Stromal cell of bone marrow (primary cell): Measurements from ENCODE around the gene APOL1.
"Not testable (repeated sequence)": the region's sequence is repeated elsewhere in the genome, so short reads cannot be mapped to it uniquely, and the experiment has no call there.

Experiments used
- DNase-seq: peaks from one replicate; pipeline ENCODE4 v3.0.0-alpha.2; 2012; ENCODE audit warnings: low read depth

APOL1 gene

DNA sequence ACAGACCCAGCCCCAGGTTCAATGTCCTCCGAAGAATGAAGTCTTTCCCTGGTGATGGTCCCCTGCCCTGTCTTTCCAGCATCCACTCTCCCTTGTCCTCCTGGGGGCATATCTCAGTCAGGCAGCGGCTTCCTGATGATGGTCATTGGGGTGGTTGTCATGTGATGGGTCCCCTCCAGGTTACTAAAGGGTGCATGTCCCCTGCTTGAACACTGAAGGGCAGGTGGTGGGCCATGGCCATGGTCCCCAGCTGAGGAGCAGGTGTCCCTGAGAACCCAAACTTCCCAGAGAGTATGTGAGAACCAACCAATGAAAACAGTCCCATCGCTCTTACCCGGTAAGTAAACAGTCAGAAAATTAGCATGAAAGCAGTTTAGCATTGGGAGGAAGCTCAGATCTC lies 14.1 kb downstream of the APOL1 start:
- no peak for DNase-seq

DNA sequence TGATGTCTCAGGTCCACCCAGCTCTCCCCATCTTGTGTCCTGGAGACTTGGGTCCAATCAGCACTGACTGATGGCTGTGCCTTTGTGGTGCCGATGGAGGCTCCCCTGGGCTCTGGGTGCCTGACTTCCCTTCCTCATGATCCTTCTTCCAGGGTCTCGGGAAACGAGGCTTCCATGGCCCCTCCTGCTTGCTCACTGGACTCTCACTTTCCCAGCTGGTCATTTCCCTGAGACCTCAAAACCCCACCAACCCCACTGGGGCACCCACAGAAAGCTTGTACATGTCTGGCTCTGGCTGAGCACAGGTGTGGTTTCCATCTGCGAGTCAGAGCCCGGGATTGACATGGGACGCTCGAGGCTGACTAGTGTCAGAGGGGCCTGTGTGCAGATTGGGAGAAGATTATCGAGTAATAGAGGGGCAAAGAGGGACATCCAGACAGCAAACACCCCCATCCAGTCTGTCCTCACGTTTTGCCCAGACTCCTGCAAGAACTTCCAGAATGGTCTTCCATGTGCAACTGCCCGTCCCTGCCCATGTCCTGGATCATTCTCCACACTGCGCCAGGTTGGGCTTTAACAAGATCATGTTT lies 15.1 kb downstream of the APOL1 start:
- DNase-seq, result no peak

DNA sequence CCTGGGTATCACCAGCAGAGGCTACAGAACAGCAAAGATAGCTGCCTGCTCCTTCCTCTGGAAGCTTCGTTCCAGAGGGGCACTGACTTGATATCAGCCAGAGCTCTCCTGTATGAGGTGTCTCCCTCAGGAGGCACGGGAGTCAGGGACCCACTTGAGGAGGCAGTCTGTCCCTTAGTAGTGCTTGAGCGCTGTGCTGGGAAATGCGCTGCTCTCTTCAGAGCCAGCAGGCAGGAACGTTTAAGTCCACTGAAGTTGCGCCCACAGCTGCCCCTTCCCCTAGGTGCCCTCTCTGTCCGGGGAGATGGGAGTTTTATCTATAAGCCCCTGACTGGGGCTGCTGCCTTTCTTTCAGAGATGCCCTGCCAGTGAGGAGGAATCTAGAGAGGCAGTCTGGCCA lies 18.3 kb downstream of the APOL1 start:
- not testable (repeated sequence) for DNase-seq

DNA sequence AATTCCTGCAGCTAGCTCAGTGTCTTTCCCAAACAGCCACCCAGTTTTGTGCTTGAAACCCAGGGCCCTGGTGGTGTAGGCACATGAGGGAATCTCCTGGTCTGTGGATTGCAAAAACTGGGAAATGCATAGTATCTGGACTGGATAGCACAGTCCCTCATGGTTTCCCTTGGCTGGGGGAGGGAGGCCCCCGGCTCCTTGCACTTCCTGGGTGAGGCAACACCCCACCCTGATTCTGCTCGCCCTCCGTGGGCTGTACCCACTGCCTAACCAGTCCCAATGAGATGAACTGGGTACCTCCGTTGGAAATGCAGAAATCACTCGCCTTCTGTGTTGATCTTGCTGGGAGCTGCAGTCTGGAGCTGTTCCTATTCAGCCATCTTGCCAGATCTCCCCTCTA lies 19.0 kb downstream of the APOL1 start:
- DNase-seq, result not testable (repeated sequence)

DNA sequence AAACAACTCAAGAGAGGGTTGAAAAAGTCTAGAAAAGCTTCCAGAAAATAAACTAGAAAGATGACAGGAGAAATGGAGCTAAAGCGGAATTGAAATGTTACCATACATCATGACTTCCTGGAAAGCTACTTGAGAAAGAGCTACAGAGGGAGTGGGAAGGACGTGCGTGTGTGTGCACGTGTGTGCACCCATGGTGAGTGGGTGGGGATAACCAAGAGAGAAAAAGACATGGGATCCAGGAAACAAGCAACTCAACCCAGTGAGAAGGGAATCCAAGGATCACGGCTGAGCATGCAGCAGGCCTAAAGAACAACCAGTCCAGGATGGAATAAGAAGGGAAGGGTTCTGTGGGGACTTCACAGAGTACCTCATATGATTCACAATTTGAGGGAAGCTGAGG lies 21.6 kb downstream of the APOL1 start:
- DNase-seq, result no peak

DNA sequence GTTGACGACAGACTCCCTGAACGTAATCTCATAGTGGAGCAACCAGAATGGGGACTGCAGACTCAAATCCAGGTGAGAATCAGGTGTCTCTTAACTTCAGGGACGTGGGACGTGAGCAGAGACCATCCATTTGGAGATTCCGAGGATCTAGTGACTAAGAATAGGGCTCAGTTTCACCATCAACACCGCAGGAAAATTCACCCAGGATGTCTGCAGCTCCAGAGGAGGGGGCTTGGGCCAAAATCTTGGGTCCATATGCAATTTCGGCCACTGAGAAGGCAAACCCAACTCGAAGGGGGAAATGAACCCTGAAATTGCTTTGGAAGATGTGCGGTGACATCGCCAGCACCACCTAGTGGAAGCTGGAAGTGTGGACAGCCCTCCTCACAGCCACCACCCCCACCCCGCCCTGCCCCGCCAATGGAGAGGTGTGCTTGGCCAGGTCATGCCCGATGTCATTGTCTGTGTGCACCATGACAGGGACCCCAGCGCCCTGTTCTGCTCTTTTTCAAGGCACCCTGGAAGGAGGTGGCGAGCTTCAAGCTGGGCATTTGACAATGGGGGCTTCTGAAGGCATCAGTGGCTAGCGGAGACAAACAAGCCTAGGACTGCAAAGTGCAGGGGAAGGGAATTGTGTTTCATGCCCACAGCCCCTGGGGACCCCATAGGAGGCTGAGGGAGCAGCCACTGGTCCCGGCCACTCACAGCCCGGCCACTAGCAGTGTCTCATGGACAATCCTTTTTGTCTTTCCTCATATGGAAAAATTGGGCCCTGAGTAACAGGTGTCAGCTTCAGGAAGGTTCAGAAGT lies 24.8 kb downstream of the APOL1 start:
- DNase-seq, result peak; percentile 25

DNA sequence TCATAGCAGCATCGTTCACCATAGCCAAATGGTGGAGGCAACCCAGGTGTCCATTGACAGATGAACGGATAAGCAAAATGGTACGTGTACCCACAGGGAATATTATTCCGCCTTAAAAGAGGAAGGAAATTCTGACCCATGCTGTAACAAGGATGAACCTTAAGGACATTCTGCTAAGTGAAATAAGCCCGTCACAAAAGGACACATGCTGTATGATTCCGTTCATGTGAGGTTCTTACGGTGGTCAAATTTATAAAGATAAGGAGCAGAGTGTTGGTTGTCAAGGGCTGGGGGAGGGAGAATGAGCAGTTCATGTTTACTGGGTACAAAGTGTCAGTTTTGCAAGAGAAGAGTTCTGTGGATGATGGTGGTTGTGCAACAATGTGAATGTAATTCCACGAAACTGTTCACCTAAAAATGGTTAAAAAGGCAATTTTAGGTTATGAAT lies 26.3 kb downstream of the APOL1 start:
- no peak for DNase-seq

DNA sequence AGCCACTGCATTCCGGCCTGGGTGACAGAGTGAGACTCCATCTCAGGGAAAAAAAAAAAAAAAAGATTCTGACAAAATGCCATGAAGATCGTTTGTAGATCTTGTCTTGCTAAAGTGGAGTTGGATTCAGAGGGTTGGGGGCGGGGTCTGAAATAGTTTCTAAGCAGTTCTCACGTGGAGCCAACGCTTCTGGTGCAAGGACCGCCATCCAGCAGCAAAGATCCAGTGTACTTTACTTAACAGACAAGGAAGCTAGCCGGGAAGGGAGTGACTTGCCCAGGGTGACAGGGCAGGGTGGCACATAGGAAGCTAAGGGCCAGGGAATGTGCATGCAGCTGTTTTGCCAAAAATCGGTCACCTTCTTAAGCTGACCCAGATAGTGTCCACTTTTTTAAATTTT lies 27.4 kb downstream of the APOL1 start:
- DNase-seq, result no peak

DNA sequence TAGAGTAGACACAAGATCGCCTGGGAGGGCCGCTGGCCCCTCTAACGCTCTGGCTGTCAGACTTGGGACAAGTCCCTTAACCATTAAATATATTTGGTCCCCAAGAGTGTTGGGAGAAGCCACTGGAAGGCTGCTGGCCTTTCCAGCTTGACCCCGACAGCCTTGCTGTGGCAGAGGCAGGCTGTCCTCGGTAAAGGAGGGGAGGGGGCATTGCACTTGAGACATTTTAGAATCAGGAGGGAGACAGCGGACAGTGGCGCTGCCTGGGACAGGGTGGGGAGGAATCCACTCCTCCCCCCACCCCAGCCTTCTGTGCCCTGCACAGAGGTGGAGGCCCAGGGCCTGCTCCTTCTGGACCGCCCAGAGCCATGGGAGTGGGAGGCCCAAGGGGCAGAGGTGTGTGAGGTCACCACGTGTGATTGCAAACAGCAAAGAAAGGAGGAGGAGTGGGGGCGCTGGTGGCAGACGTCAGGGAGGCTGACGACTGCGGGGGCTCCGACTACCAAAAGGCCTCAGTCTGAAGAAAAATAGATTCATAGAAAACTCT lies 28.9 kb downstream of the APOL1 start:
- DNase-seq, result no peak

DNA sequence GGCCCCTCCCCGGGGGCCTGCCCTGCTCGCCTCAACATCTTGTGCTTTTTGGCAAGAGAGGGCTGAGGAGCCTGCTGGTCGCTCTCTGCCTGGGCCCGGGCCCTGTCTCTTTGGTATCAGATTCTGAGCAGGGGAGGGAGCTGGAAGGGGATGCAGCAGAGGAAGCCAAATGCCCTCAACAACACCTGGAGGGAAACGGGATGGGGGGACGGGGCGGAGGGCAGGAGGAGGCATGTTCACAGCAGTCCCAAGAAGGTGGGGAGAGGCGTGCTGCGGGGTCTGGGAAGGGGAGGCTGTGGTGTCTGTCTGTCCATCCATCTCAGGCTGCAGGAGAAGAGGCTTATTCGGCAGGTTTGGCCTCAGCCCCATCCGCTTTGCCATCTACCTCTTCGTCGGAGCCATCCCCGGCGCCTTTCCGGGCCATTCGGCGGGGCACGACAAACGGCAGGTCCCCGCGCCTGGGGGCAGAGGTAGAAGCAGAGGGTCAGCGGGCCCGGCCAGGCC lies 29.4 kb downstream of the APOL1 start:
- no peak for DNase-seq

DNA sequence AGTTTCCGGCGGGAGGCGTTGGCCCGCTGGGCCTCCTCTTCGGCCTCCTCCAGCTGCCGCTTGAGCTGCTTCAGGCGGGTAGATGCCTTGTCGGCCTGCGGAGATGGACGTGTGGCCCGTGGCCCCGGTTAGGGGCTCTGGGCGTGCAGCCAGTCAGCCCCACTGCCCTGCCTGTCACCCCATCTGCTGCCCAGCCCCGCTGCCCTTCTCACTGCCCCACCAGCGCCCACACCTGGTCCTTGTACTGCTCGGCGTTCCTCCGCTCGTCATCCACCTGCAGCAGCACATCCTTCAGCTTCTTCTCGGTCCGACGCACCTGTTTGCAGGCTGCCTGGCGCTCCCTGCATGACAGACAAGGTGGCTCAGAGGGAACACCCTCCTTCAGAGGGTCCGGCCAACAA lies 31.2 kb downstream of the APOL1 start:
- DNase-seq, result no peak

DNA sequence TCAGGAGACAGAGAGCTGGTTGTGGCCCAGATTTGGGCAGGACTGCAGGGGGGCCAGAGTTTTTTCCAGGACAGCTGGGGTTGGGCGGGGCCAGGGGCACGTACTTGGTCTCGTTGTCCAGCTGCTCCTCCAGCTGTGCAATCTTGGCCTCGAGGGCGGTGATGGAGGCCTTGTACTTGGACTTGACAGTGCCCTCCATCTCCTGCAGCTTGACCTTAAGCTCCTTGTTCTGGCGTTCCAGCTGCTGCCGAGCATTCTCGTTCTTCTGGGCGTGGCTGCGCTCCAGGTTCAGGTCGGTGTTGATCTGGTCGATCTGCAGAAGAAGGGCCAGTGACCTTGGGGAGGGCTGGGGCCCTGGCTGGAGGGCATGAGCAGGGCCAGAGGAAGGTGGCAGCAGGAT lies 32.1 kb downstream of the APOL1 start:
- DNase-seq, result no peak

DNA sequence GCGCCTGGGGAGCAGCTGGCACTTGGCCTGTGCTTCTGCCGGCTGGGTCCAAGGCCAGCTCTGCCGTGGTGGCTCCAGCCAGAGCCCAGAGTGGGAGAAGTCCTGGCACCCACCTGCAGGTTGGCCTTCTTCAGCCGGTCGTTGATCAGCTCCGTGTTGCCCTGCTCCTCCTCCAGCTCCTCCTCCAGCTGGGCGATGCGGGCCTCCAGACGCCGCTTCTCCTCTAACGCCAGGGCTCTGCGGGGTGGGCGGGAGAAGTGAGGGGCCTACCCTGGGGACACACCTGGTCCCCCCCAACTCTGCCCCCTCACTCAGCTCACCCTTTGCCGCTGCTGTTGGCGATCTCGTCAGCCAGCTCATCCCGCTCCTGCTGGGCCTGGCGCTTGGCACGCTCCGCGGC lies 32.6 kb downstream of the APOL1 start:
- DNase-seq, result no peak

DNA sequence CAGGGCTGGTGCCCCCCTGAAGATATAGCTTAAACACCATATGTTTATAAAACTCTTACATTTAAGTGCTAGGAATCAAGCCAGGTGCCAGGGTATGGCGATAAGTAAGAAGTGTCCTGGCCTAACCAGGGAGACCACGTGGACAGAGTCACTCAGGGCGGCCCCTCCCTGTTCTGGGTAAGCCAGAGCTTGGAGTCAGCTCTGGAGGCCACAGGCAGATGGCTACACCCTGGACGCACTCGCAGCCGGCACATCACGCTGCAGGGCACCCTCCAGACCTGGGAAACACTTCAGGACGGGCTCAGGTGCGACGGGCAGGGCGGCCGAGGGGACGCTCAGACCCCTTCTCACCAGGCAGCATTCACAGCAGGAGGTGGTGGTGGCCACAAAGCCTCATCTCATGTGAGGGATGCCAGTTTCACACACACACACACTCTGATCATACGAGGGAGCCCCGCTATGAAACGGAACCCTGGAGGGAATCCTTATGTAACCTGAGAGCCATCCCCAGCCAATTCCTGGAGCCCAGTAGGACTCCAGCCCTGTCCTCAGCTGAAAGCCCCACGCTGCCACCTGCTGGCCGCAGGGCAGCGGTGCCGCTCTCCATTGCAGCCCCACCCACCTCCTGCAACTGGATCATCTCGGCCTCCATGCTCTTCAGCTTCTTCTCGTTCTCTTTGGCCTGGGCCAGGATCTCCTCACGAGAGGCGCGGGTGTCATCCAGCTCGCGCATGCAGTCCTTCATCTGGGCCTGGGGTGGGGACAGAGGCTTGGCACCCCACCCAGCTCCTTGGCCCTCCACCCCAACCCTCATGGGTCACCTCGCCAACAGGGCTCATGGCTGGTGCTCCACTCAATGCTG lies 33.4 kb downstream of the APOL1 start:
- peak; percentile 50 for DNase-seq

DNA sequence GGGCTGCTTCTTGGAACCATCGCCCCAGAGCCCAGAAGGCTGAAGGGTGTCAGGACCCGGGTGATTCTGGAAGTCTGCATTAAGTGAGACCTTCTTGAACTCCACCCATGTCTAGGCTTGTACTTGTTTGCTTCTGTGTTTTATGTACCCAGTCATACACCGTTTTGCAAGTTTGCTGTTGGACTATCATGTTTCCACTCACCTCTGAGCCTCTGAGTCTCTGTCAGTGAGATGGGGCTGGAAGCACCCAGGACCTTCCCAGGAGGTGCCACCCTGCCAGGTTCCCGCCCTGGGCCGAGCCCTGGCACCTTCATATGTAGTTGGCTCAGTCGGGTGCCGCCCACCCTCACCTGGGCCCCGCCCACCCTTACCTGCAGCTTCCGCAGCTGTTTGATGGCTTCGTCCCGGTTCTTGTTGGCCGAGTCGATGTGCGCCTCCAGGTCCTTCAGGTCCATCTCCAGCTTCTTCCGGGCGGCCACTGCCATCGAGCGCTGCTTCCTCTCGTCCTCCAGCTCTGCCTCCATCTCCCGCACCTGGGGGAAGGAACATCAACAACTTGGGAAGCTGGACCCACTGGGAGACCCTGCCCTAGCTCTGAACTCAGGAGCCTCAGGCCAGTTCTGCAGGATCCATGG lies 35.1 kb downstream of the APOL1 start:
- no peak for DNase-seq

DNA sequence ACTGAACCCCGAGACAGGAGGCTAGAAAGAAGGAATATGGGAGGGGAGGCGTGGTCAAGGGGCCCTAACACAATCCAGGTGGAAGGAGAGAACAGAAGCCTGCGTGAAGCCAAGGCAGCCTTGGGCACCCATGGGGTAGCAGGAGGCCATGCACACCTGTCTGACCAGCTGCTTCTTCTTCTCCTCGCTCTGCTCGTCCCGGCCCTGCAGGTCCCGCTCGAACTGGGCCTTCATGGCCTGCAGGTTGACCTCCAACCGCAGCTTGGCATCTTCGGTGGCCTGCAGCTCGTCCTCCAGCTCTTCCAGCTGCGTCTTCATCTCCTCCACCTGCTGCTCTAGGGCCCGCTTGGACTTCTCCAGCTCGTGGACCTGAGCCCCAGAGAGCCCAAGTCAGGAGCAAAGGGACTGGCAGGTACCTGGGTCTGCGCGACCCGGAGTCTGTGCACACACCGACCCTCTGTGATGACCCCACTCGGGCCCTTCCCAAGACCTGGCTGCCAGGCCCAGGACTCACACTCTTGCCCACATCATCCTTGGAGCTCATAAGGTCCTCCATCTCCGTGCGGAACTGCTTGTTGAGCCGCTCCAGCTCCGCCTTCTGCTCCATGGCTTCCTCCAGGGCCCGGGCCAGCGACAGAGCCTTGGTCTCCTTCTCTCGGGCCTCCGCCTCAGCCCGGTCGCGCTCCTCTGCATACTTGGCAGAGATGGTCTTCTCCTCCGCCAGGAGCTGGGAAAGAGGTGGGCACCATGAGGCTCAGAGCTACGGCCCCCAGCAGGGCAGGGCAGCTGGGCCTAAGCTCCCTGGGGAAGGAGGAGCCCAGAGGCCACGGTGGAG lies 35.9 kb downstream of the APOL1 start:
- no peak for DNase-seq

DNA sequence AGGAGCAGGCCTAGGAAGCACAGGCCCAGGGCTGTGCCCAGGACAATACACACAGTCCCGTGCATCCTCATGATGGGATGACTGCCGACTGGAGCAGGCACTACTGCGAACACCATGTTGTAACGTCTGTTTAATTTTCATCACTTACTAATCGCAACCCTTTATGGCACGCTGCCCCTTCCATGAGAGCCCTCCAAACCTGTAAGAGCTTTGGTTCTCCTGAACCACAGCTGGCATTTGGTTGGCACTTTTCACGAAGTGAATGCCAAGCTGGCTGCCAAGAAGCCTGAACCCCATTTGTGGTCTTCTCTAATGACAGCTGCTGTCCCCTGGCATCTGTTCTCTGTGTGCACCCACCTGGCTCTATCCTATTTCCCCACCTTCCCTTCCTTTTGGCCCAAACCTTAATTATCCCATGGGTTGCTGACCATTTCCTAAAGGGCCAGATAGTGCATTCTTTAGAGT lies 36.5 kb downstream of the APOL1 start:
- DNase-seq, result no peak

DNA sequence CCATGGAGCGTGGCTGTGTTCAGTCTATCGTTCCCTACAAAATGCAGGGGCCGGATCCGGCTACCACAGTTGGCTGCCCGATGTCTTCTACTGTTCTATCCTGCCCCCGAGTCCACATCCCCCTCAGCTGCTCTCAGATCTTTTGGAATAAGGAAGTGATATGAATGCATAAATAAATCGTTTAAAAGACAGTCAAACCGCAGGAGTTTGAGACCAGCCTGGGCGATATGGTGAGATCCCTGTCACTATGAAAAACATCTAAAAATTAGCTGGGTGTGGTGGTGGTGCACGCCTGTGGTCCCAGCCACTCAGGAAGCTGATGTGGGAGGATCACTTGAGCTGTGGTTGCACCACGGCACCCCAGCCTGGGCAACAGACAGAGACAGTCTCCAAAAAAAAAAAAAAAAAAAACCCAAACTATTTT lies 37.0 kb downstream of the APOL1 start:
- not testable (repeated sequence) for DNase-seq

DNA sequence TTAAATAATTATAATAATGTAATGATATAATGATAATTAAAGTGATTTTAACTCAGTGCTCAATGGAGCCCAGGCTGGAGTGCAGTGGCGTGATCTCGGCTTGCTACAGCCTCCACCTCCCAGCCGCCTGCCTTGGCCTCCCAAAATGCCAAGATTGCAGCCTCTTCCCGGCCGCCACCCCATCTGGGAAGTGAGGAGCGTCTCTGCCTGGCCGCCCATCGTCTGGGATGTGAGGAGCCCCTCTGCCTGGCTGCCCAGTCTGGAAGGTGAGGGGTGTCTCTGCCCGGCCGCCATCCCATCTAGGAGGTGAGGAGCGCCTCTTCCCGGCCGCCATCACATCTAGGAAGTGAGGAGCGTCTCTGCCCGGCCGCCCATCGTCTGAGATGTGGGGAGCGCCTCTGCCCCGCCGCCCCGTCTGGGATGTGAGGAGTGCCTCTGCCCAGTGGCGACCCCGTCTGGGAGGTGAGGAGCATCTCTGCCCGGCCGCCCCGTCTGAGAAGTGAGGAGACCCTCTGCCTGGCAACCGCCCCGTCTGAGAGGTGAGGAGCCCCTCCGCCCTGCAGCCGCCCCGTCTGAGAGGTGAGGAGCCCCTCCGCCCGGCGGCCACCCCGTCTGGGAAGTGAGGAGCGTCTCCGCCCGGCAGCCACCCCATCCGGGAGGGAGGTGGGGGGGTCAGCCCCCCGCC lies 37.6 kb downstream of the APOL1 start:
- DNase-seq, result not testable (repeated sequence)
